Measurements from ENCODE around the gene HTR4.

The HTR4 gene

DNA sequence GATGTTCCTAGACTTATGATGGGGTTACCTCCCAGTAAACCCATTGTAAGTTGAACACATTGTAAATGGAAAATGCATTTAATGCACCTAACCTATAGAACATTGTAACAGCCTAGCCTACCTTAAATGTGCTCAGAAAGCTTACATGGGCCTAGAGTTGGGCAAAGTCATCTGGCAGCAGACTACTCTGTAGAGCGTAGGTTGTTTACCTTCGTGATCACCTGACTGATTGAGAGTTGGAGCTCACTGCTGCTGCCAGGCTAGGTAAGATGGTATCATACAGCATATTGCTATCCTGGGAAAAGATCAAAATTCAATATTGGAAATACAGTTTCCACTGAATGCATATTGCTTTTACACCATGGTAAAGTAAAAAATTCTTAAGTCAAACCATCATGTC is 95.4 kb downstream of the HTR4 start:
- H3K79me2 ChIP-seq (ENCODE audit: insufficient read depth, low read length): no peaks in the 10 kb centered on the region
- H3F3A ChIP-seq (ENCODE audit: low read depth): no peaks in the 10 kb centered on the region
- no peaks in the 10 kb centered on the region for H3K9me3 ChIP-seq (ENCODE audit: insufficient read depth, low read depth, low read length)
- no peaks in the 10 kb centered on the region for H3K9me2 ChIP-seq (replicated peaks; ENCODE audit: low read depth, low read length)
- no peak overlapping the region for H3K4me3 ChIP-seq (ENCODE audit: low read length, poor library complexity, severe bottlenecking)
- TF ChIP-seq, protein P1, sequence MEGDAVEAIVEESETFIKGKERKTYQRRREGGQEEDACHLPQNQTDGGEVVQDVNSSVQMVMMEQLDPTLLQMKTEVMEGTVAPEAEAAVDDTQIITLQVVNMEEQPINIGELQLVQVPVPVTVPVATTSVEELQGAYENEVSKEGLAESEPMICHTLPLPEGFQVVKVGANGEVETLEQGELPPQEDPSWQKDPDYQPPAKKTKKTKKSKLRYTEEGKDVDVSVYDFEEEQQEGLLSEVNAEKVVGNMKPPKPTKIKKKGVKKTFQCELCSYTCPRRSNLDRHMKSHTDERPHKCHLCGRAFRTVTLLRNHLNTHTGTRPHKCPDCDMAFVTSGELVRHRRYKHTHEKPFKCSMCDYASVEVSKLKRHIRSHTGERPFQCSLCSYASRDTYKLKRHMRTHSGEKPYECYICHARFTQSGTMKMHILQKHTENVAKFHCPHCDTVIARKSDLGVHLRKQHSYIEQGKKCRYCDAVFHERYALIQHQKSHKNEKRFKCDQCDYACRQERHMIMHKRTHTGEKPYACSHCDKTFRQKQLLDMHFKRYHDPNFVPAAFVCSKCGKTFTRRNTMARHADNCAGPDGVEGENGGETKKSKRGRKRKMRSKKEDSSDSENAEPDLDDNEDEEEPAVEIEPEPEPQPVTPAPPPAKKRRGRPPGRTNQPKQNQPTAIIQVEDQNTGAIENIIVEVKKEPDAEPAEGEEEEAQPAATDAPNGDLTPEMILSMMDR (conservative IDR thresholded peaks at IDR 0.05; ENCODE audit: low read length): no peak
- no peak for TF ChIP-seq EZH2phosphoT487 (IDR thresholded peaks at IDR 0.05; ENCODE audit: borderline replicate concordance)
- H4K20me1 ChIP-seq (ENCODE audit: insufficient read depth, low read length, poor library complexity, severe bottlenecking): no peaks in the 10 kb centered on the region
- no peaks in the 10 kb centered on the region for H3K4me1 ChIP-seq (ENCODE audit: insufficient read depth, low read length, poor library complexity, severe bottlenecking)
- H3K36me3 ChIP-seq (ENCODE audit: insufficient read depth, low read length): no peaks in the 10 kb centered on the region
- H3K27me3 ChIP-seq (ENCODE audit: insufficient read depth, low read length, poor library complexity, severe bottlenecking): no peaks in the 10 kb centered on the region
- no peak overlapping the region for H3K4me2 ChIP-seq (ENCODE audit: low read depth, low read length, poor library complexity, severe bottlenecking)
- H2AFZ ChIP-seq (ENCODE audit: low read length): no peak overlapping the region
- H3K9ac ChIP-seq (ENCODE audit: low read depth, low read length, poor library complexity, severe bottlenecking): no peak overlapping the region

DNA sequence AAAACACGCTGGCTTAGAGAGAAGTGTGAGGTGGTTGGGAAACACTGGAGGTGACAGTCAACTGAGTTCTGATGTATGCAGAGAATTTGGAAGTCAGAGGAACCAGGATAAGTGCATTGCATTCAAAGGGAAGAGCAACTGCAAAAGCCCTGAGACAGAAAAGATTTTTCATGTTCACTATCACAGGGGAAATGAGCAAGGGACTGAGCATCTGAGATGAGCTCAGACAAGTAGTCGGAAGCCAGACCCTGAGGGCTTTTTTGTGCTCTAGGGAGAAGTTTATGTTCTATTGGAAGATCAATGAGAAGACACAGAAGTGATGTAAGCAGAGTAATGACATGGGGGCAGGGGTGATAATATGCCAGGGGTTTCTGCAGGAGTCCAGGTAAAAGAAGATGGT is 97.5 kb downstream of the HTR4 start:
- H3K4me1 ChIP-seq (ENCODE audit: insufficient read depth, low read length, poor library complexity, severe bottlenecking): no peaks in the 10 kb centered on the region
- no peaks in the 10 kb centered on the region for H3K36me3 ChIP-seq (ENCODE audit: insufficient read depth, low read length)
- no peaks in the 10 kb centered on the region for H3K27me3 ChIP-seq (ENCODE audit: insufficient read depth, low read length, poor library complexity, severe bottlenecking)
- no peak overlapping the region for H2AFZ ChIP-seq (ENCODE audit: low read length)
- no peak overlapping the region for H3K4me3 ChIP-seq (ENCODE audit: low read length, poor library complexity, severe bottlenecking)
- H3K9me3 ChIP-seq (ENCODE audit: insufficient read depth, low read depth, low read length): no peaks in the 10 kb centered on the region
- H3K9me2 ChIP-seq (replicated peaks; ENCODE audit: low read depth, low read length): no peaks in the 10 kb centered on the region
- H3F3A ChIP-seq (ENCODE audit: low read depth): no peaks in the 10 kb centered on the region
- H3K9ac ChIP-seq (ENCODE audit: low read depth, low read length, poor library complexity, severe bottlenecking): no peak overlapping the region
- no peak overlapping the region for H3K4me2 ChIP-seq (ENCODE audit: low read depth, low read length, poor library complexity, severe bottlenecking)
- no peaks in the 10 kb centered on the region for H4K20me1 ChIP-seq (ENCODE audit: insufficient read depth, low read length, poor library complexity, severe bottlenecking)
- H3K79me2 ChIP-seq (ENCODE audit: insufficient read depth, low read length): no peaks in the 10 kb centered on the region
- no peak for TF ChIP-seq EZH2phosphoT487 (IDR thresholded peaks at IDR 0.05; ENCODE audit: borderline replicate concordance)
- TF ChIP-seq, protein P1 (conservative IDR thresholded peaks at IDR 0.05; ENCODE audit: low read length): no peak

DNA sequence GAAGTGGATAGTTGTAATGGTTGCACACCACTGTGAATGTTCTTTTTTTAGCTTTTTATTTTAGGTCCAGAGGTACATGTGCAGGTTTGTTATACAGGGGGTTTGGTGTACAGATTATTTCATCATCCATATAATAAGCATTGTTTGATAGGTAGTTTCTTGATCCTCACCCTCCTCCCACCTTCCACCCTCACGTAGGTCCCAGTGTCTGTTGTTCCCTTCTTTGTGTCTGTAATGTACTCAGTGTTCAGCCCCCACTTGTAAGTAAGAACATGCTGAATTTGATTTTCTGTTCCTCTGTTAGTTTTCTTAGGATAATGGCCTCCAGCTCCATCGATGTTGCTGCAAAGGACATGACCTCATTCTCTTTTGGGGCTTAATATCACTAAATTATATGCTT is 99.7 kb downstream of the HTR4 start:
- no peaks in the 10 kb centered on the region for H3K9me3 ChIP-seq (ENCODE audit: insufficient read depth, low read depth, low read length)
- H4K20me1 ChIP-seq (ENCODE audit: insufficient read depth, low read length, poor library complexity, severe bottlenecking): no peaks in the 10 kb centered on the region
- no peak overlapping the region for H2AFZ ChIP-seq (ENCODE audit: low read length)
- no peaks in the 10 kb centered on the region for H3F3A ChIP-seq (ENCODE audit: low read depth)
- H3K4me1 ChIP-seq (ENCODE audit: insufficient read depth, low read length, poor library complexity, severe bottlenecking): no peaks in the 10 kb centered on the region
- no peak overlapping the region for H3K4me2 ChIP-seq (ENCODE audit: low read depth, low read length, poor library complexity, severe bottlenecking)
- no peak overlapping the region for H3K4me3 ChIP-seq (ENCODE audit: low read length, poor library complexity, severe bottlenecking)
- H3K36me3 ChIP-seq (ENCODE audit: insufficient read depth, low read length): no peaks in the 10 kb centered on the region
- H3K9ac ChIP-seq (ENCODE audit: low read depth, low read length, poor library complexity, severe bottlenecking): no peak overlapping the region
- H3K27me3 ChIP-seq (ENCODE audit: insufficient read depth, low read length, poor library complexity, severe bottlenecking): no peaks in the 10 kb centered on the region
- TF ChIP-seq, protein P1 (conservative IDR thresholded peaks at IDR 0.05; ENCODE audit: low read length): no peak
- no peak for TF ChIP-seq EZH2phosphoT487 (IDR thresholded peaks at IDR 0.05; ENCODE audit: borderline replicate concordance)
- no peaks in the 10 kb centered on the region for H3K9me2 ChIP-seq (replicated peaks; ENCODE audit: low read depth, low read length)
- no peaks in the 10 kb centered on the region for H3K79me2 ChIP-seq (ENCODE audit: insufficient read depth, low read length)
